Esophagus squamous epithelium (tissue), 4 donors: ENCODE results near the gene CPSF4.

ENCODE experiments used
- POLR2A ChIP-seq, 4 donors: fragments of 450-650 bp; IDR thresholded peaks; one replicate each; pipeline ENCODE4 v1.6.1; 2017; ENCODE audit warnings: antibody characterized with exemption in 4 of 4, mild to moderate bottlenecking in 4 of 4, moderate library complexity in 3 of 4
- TF ChIP-seq, protein P1 (sequence below), 6 experiments: fragments of 450-650 bp in 4 of 6; fragments of 200-600 bp in 2 of 6; sonication (generic) in 2 of 6; IDR thresholded peaks; one replicate each; pipeline ENCODE4 v1.5.1; 2016 to 2019; ENCODE audit warnings: antibody characterized with exemption in 6 of 6, mild to moderate bottlenecking in 4 of 6, moderate library complexity in 4 of 6

DNA sequence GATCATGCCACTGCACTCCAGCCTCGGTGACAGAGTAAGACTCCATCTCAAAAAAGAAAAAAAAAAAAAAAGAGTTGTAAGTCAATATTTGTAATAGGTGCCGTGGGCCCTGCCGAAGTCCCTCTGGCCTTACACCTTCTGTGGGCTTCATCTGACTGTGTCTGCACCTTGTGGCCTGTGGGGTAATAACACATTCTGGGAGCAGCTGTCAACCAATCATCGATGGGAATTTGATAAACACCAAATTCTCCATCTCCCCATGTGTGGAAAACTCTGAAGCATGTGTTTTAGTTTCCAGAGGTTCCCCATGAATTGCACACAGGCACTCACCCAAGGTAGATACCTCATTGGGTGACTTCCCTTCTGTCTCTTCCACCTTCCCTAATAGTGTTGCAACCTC lies 50.5 kb downstream of the CPSF4 start:
- TF ChIP-seq, protein P1, sequence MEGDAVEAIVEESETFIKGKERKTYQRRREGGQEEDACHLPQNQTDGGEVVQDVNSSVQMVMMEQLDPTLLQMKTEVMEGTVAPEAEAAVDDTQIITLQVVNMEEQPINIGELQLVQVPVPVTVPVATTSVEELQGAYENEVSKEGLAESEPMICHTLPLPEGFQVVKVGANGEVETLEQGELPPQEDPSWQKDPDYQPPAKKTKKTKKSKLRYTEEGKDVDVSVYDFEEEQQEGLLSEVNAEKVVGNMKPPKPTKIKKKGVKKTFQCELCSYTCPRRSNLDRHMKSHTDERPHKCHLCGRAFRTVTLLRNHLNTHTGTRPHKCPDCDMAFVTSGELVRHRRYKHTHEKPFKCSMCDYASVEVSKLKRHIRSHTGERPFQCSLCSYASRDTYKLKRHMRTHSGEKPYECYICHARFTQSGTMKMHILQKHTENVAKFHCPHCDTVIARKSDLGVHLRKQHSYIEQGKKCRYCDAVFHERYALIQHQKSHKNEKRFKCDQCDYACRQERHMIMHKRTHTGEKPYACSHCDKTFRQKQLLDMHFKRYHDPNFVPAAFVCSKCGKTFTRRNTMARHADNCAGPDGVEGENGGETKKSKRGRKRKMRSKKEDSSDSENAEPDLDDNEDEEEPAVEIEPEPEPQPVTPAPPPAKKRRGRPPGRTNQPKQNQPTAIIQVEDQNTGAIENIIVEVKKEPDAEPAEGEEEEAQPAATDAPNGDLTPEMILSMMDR (IDR thresholded peaks at IDR 0.05) = no peak
- TF ChIP-seq POLR2A (IDR thresholded peaks at IDR 0.05) = no peak
